ENCODE data around the gene URAD. TPM values are rescaled to one million over a fixed set of nuclear protein-coding genes. Genes with fewer than 3 reads are reported as not detected.
A peak's percentile ranks its signal among the peaks of the same experiment; 100 is the strongest.

The URAD gene
- total RNA-seq, 6 donors from 2014 or later, result 0.27 TPM; not detected in 5

- WGBS, 2 donors, result 70 to 81% methylated on average over 5 of the region's 5 CpGs
- Histone ChIP-seq H3K9me3 (no peaks in the 10 kb centered on the region), H3K36me3 (no peaks in the 10 kb centered on the region), H3K4me3 (no peak overlapping the region), H3K27me3 (no peaks in the 10 kb centered on the region), H3K27ac (peak overlapping the region in 1 of 4 donors; percentile 15), H3K4me1 (no peaks in the 10 kb centered on the region)
- TF ChIP-seq POLR2A (IDR thresholded peaks at IDR 0.05) (no peak), POLR2AphosphoS5 (IDR thresholded peaks at IDR 0.05) (no peak), EP300 (IDR thresholded peaks at IDR 0.05) (no peak), CTCF (IDR thresholded peaks at IDR 0.05) (no peak)
- ATAC-seq (ENCODE audit: low FRiP score in 2 of 2), result peak in 1 of 2 donors; percentile 13
- DNase-seq, result no peak
These were observed 43.4 kb upstream of the URAD start for GRCh38 chr13:28031896-28032288.

GRCh38 chr13:28031220-28031895, 42.9 kb upstream of the URAD start:
- DNase-seq (peak; percentile 51 to 58), ATAC-seq (ENCODE audit: low FRiP score in 2 of 2) (peak; percentile 57 to 78)
- H3K4me1 ChIP-seq, result no peaks in the 10 kb centered on the region
- peak overlapping the region in 1 of 4 donors; percentile 15 for H3K27ac ChIP-seq
- H3K36me3 ChIP-seq, result no peaks in the 10 kb centered on the region
- no peak overlapping the region for H3K4me3 ChIP-seq
- H3K27me3 ChIP-seq, result no peaks in the 10 kb centered on the region
- TF ChIP-seq EP300 (IDR thresholded peaks at IDR 0.05), result no peak
- TF ChIP-seq POLR2AphosphoS5 (IDR thresholded peaks at IDR 0.05), result no peak
- no peak for TF ChIP-seq CTCF (IDR thresholded peaks at IDR 0.05)
- no peak for TF ChIP-seq POLR2A (IDR thresholded peaks at IDR 0.05)
- no peaks in the 10 kb centered on the region for H3K9me3 ChIP-seq
- 52 to 81% methylated on average over 10 of the region's 10 CpGs for WGBS, 2 donors

DNA sequence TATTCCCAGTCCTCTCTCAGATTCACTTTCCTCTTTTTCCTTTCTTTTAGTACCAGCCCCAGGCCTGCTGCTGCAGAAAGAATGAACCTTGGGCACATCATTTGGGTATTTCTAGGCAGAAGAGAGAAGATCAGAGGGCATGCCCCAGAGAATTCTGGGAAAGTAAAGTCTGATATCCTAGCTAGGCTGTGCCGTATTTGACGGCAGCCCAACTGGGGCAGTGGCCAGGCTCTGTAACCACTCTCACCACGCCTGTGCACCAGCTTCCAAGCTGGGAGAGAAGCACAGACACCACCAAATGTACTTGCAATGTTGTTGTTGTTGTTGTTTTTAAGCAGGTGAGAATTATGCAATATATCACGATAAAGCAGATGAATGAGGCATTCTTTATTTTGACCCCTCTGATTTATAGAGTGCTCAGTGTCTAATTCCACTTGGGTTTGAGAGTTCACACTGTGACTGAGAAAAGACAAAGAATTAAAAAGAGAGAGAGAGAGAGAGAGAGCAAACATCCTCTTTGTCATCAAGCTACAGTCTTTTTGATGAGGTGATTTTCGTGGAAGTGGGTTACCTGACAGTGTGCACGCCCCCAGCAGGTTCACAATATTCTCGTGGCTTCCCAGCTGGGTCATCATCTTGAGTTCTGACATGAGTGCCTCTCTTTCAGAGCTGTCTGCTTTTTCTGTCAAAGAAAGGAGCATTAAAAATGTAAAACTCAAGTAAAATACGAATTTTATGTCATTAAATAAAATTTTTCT, 39.3 kb upstream of the URAD start:
- 67 to 70% methylated on average over 8 of the region's 8 CpGs for WGBS, 2 donors
- ATAC-seq (ENCODE audit: low FRiP score in 2 of 2), result no peak
- no peak for DNase-seq

DNA sequence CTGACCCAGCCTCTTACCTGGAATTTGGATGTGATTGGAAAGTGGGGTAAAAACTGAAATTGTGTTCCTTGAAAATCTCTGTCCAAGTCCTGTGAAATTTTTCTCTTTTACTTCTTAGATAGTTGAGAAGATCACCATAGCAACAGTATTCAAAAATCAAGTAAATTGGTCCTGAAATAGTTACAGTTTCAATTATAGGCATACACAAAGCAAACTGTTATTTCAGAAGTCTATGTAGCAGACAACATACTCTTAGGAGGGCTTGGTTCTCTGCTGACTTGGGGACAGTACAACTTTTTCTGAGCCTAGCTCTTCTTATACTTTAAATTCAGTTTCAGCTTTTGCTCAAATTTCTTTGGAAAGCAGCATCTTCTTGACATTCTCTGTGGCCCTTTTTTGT, 38.6 kb upstream of the URAD start:
- ATAC-seq (ENCODE audit: low FRiP score in 2 of 2) (no peak), DNase-seq (no peak)

More for the DNA sequence above, 39.3 kb upstream of the URAD start:
- H3K9me3 ChIP-seq, result no peaks in the 10 kb centered on the region
- no peaks in the 10 kb centered on the region for H3K4me1 ChIP-seq
- no peak overlapping the region for H3K4me3 ChIP-seq
- H3K36me3 ChIP-seq, result no peaks in the 10 kb centered on the region
- no peak overlapping the region for H3K27ac ChIP-seq
- H3K27me3 ChIP-seq, result no peaks in the 10 kb centered on the region
- no peak for TF ChIP-seq EP300 (IDR thresholded peaks at IDR 0.05)
- TF ChIP-seq CTCF (IDR thresholded peaks at IDR 0.05), result no peak
- TF ChIP-seq POLR2A (IDR thresholded peaks at IDR 0.05), result no peak
- no peak for TF ChIP-seq POLR2AphosphoS5 (IDR thresholded peaks at IDR 0.05)

More for the DNA sequence above, 38.6 kb upstream of the URAD start:
- Histone ChIP-seq H3K36me3 (no peaks in the 10 kb centered on the region), H3K4me1 (no peaks in the 10 kb centered on the region), H3K27me3 (no peaks in the 10 kb centered on the region), H3K4me3 (no peak overlapping the region), H3K9me3 (no peaks in the 10 kb centered on the region), H3K27ac (no peak overlapping the region)
- no peak for TF ChIP-seq EP300 (IDR thresholded peaks at IDR 0.05)
- TF ChIP-seq CTCF (IDR thresholded peaks at IDR 0.05), result no peak
- no peak for TF ChIP-seq POLR2A (IDR thresholded peaks at IDR 0.05)
- TF ChIP-seq POLR2AphosphoS5 (IDR thresholded peaks at IDR 0.05), result no peak

All from upper lobe of left lung (tissue), 6 donors.